ENCODE measurements around the gene FURIN.
"Not testable (repeated sequence)": the region's sequence is repeated elsewhere in the genome, so short reads cannot be mapped to it uniquely, and the experiment has no call there.

Gene FURIN

DNA sequence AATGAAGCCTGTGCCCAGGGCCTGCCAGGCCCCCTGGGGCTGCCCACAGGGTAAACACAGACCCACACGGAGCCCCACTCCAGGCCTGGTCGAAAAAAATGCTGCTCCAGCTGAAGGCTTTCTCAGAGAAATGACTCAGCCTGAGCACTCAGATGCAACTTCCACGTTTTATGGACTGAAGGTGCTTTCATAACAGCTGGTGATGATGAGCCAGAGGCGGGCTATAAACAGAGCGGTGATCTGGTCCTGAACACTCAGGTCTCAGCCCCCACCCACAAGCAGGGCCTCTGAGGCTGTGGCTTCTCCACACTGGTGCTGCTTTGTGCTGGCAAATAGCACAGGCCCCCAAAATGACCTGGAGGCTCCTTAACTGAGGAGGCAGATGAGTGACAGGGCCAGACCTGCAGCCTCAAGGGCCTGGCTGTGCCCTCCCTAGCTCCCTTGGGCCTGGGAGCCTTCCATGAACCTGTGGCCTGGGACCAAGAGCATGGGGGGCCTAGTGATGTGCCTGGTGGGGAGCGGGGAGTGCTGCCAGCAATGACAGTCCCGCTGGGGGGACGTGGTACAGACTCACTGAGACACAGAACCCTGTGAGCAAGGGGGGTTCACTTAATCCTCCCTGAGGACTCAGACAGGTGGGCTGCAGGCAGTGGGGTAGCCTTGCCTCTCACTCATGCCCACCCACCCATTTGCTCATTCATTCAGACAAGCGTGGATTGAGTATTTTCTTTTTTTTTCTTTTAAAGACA is 23.0 kb upstream of the FURIN start:
- no peak overlapping the region for H3K4me3 ChIP-seq (ENCODE audit: low read depth, low read length)
- TF ChIP-seq CTCF (IDR thresholded peaks at IDR 0.05; ENCODE audit: low read depth, low read length) = no peak

DNA sequence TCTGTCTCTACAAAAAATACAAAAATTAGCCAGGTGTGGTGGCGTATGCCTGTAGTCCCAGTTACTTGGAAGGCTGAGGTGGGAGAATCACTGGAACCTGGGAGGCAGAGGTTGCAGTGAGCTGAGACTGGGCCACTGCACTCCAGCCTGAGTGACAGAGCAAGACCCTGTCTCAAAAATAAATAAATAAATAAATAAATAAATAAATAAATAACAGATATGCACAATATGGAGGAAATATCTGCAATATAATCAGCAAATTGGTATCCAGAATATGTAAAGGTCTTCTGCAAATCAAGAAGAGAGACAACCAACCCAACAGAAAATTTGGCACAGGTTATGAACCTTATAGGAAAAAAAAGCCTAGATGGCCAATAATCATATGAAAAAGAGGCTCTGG is 19.0 kb upstream of the FURIN start:
- not testable (repeated sequence) for H3K4me3 ChIP-seq (ENCODE audit: low read depth, low read length)

DNA sequence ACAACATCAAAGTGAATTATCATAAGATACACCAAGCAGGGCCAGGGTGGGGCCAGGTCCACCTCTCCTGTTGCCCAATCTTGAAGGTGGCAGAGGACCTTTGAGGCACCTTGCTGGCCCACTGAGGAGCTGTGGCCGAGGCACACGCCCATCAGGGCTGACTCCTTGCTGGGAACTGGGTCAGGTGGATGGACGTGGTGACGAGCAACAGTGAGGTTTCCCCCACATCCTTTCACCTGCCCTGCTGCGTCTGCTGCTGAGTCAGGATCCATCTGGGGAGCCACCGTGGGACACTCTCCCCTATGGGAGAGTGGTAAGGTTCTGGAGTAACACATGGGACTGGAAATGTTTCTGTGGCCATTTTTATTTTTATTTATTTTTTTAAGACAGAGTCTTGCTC is 17.3 kb upstream of the FURIN start:
- TF ChIP-seq CTCF (IDR thresholded peaks at IDR 0.05; ENCODE audit: low read depth, low read length) = no peak
- H3K4me3 ChIP-seq (ENCODE audit: low read depth, low read length) = no peak overlapping the region

DNA sequence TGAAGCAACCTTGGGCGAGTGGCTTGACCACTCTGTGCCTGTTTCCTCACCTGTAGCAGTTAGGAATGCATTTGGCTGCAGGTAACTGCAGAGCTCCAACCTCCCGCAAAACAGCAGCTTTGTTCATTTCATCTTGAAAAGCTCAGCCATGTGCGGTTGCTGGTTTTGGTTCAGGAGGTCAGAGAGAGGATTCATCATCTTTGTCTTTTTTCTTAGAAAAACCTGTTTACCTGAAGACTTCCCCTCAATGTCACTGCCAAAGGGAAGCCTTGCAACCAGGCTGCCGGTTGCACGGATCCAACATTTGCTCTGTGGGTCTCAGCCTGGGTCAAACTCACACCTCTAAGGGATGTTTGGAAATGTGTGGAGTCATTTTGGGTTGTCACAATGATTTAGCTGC is 16.4 kb upstream of the FURIN start:
- no peak for TF ChIP-seq CTCF (IDR thresholded peaks at IDR 0.05; ENCODE audit: low read depth, low read length)
- no peak overlapping the region for H3K4me3 ChIP-seq (ENCODE audit: low read depth, low read length)

DNA sequence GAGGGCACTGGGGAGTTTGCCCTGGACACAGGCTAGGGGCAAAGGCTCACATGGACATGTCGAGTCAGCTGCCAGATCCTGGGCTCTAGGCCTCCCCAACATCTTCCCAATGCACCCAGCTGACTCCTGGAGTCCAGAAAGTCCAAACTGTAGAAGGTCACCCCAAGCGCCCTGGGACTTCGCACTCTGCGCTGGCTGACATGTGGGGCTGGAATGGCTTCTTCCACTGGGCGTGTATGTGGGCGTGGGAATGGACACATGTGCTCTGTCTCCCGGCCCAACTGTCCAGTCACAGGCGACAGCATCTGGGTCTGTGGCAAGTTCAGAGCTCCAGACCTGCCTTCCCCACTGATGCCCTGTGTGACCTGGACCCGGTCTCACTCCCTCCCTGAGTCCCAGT is 13.2 kb upstream of the FURIN start:
- H3K4me3 ChIP-seq (ENCODE audit: low read depth, low read length) = no peak overlapping the region
- no peak for TF ChIP-seq CTCF (IDR thresholded peaks at IDR 0.05; ENCODE audit: low read depth, low read length)

GRCh38 chr15:90857337-90857736 is 11.1 kb upstream of the FURIN start:
- TF ChIP-seq CTCF (IDR thresholded peaks at IDR 0.05; ENCODE audit: low read depth, low read length) = no peak
- no peak overlapping the region for H3K4me3 ChIP-seq (ENCODE audit: low read depth, low read length)

DNA sequence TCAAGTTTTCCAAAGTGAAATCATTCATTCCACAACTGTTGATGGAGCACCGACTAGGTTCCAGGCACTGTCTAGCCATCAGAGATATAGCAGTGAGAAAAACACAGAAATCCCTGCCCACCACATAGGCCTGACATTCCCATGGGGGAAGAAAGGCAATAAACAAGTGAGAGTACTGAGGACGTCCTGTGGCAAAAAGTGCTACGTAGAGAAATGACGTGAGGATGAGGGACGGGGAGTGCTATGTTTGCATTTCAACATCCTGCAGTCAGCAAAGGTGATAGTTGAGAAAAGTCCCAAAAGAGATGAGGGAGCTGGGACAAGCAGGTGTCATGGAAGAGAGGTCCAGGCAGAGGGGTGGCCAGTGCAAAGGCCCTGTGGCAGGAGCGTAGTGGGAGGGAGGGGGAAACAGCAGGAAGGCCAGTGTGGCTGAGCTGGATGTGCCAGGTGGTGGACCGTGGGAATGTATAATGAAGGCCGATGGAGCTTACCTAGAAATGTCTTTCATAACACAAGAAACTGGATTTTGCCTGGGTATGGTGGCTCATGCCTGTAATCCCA is 10.4 kb upstream of the FURIN start:
- no peak for TF ChIP-seq CTCF (IDR thresholded peaks at IDR 0.05; ENCODE audit: low read depth, low read length)
- H3K4me3 ChIP-seq (ENCODE audit: low read depth, low read length) = no peak overlapping the region

Measured in WI38 (cell line).